Measurements from ENCODE around the gene TRAPPC12. TPM values are rescaled to one million over a fixed set of nuclear protein-coding genes. Genes with fewer than 3 reads are reported as not detected.

Gene TRAPPC12
- total RNA-seq, 1 donor from 2014 or later: 94.8 TPM

- Histone ChIP-seq H3K4me3 (no peak overlapping the region), H3K36me3 (peaks cover 0 to 5% of the 10 kb centered on the region in 2 donors), H3K27me3 (no peaks in the 10 kb centered on the region), H3K9me3 (no peaks in the 10 kb centered on the region), H3K4me1 (no peaks in the 10 kb centered on the region), H3K27ac (no peak overlapping the region)
- intact Hi-C loops (cut with DNase I): no loop called here
- TF ChIP-seq POLR2AphosphoS5 (IDR thresholded peaks at IDR 0.05; ENCODE audit: insufficient read depth in 1 of 2, low read depth in 1 of 2): no peak
- DNase-seq (ENCODE audit: extremely low spot score in 2 of 2): no peak
Measured at GRCh38 chr2:3483986-3484960, 104.8 kb downstream of the TRAPPC12 start.

- TF ChIP-seq POLR2AphosphoS5 (IDR thresholded peaks at IDR 0.05; ENCODE audit: insufficient read depth in 1 of 2, low read depth in 1 of 2): no peak
- TF ChIP-seq POLR2A (IDR thresholded peaks at IDR 0.05): no peak
- no peak for TF ChIP-seq CTCF (IDR thresholded peaks at IDR 0.05)
- H3K27me3 ChIP-seq: no peaks in the 10 kb centered on the region
- H3K9me3 ChIP-seq: no peaks in the 10 kb centered on the region
- no peak overlapping the region for H3K4me3 ChIP-seq
- H3K27ac ChIP-seq: no peak overlapping the region
- intact Hi-C loops (cut with DNase I): no loop called here
- no peaks in the 10 kb centered on the region for H3K36me3 ChIP-seq
- no peak for DNase-seq (ENCODE audit: extremely low spot score in 2 of 2)
- H3K4me1 ChIP-seq: no peaks in the 10 kb centered on the region
Measured at GRCh38 chr2:3485166-3485565, 105.7 kb downstream of the TRAPPC12 start.

GRCh38 chr2:3486047-3487027 is 106.8 kb downstream of the TRAPPC12 start:
- no peaks in the 10 kb centered on the region for H3K9me3 ChIP-seq
- H3K4me1 ChIP-seq: no peaks in the 10 kb centered on the region
- DNase-seq (ENCODE audit: extremely low spot score in 2 of 2): no peak
- intact Hi-C loops (cut with DNase I): no loop called here
- H3K36me3 ChIP-seq: no peaks in the 10 kb centered on the region
- TF ChIP-seq POLR2AphosphoS5 (IDR thresholded peaks at IDR 0.05; ENCODE audit: insufficient read depth in 1 of 2, low read depth in 1 of 2): no peak
- TF ChIP-seq POLR2A (IDR thresholded peaks at IDR 0.05): no peak
- TF ChIP-seq CTCF (IDR thresholded peaks at IDR 0.05): no peak
- H3K27ac ChIP-seq: no peak overlapping the region
- no peaks in the 10 kb centered on the region for H3K27me3 ChIP-seq
- no peak overlapping the region for H3K4me3 ChIP-seq

- TF ChIP-seq POLR2AphosphoS5 (IDR thresholded peaks at IDR 0.05; ENCODE audit: insufficient read depth in 1 of 2, low read depth in 1 of 2) (no peak), CTCF (IDR thresholded peaks at IDR 0.05) (no peak), POLR2A (IDR thresholded peaks at IDR 0.05) (no peak)
- no peak overlapping the region for H3K4me3 ChIP-seq
- no peaks in the 10 kb centered on the region for H3K4me1 ChIP-seq
- no peaks in the 10 kb centered on the region for H3K9me3 ChIP-seq
- H3K27me3 ChIP-seq: no peaks in the 10 kb centered on the region
- intact Hi-C loops (cut with DNase I): no loop called here
- no peaks in the 10 kb centered on the region for H3K36me3 ChIP-seq
- no peak for DNase-seq (ENCODE audit: extremely low spot score in 2 of 2)
- H3K27ac ChIP-seq: no peak overlapping the region
Measured at GRCh38 chr2:3487028-3487425, 107.5 kb downstream of the TRAPPC12 start.

- no peaks in the 10 kb centered on the region for H3K9me3 ChIP-seq
- H3K4me1 ChIP-seq: no peaks in the 10 kb centered on the region
- H3K27me3 ChIP-seq: no peaks in the 10 kb centered on the region
- no peak for TF ChIP-seq CTCF (IDR thresholded peaks at IDR 0.05)
- TF ChIP-seq POLR2AphosphoS5 (IDR thresholded peaks at IDR 0.05; ENCODE audit: insufficient read depth in 1 of 2, low read depth in 1 of 2): no peak
- TF ChIP-seq POLR2A (IDR thresholded peaks at IDR 0.05): no peak
- H3K27ac ChIP-seq: no peak overlapping the region
- DNase-seq (ENCODE audit: extremely low spot score in 2 of 2): no peak
- H3K36me3 ChIP-seq: no peaks in the 10 kb centered on the region
- intact Hi-C loops (cut with DNase I): no loop called here
- H3K4me3 ChIP-seq: no peak overlapping the region
Measured at GRCh38 chr2:3487432-3487831, 107.9 kb downstream of the TRAPPC12 start.

Measured in vagina (tissue), 2 donors.